ENCODE data around the gene DCUN1D3. TPM values are rescaled to one million over a fixed set of nuclear protein-coding genes. Genes with fewer than 3 reads are reported as not detected.

Gene DCUN1D3
- total RNA-seq, 1 experiment from 2014 or later, result 14.6 TPM

DNA sequence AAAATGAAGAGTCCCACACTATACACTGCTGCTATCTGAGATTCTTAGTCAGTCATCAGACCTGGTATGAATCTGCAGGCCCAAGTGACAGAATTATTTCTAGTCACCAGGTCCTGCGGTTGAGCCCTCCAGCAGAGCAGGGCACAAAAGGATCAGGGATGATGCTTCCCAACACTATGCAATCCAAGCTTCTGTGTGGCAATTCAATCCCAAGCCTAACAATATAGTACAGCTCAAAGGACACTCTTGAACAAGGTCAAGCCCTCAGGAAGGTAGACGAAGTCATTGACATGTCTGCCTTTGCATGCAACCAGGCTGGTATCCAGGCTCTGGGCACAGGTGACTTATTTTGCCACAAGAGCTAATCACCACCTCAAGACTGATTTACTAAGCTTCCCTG is 5.8 kb downstream of the DCUN1D3 start:
- peaks cover 26% of the 10 kb centered on the region for H3K4me1 ChIP-seq (replicated peaks; ENCODE audit: insufficient read depth)
- CTCF ChIA-PET, result interaction anchor here (0.6 kb wide), 1 partner anchor 1300 kb away, joined by 9 read pairs; no protein-coding TSS in a partner anchor
- intact Hi-C loops (cut with micrococcal nuclease; ENCODE audit: unreplicated experiment), result no loop called here

DNA sequence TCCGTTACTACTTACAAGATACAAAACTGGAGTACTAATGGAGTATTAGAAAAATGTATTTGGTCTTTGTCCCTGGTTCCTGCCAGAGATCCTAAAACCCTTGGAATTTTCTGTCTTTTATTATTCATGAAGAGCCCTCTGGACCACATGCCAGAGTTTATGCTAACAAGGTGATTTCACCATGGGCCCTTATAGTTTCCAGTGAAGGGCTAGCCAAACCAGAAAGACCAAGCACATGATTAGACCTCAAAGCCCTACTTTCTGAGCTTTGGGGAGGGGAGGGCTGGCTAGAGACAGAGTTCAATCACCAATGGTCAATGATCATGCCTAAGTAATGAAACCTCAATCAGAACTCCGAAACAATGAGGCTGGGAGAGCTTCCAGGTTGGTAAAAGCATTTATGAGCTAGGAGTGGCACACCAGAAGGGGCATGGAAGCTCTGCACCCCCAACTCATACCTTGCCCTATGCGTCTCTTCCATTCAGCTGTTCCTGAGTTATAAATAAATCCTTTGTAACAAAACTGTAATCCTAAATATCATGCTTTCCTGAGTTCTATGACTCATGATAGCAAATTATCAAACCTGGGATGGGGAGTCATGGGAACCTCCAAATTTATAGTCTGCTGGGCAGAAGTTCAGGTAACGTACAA is 10.4 kb downstream of the DCUN1D3 start:
- Histone ChIP-seq H3K36me3 (ENCODE audit: low read depth) (peaks cover 19% of the 10 kb centered on the region; the same call in 1 of the 2 replicates), H2AFZ (no peak overlapping the region), H3K9me2 (ENCODE audit: insufficient read depth) (no peaks in the 10 kb centered on the region), H3K4me3 (no peak overlapping the region), H4K20me1 (ENCODE audit: insufficient read depth) (peaks cover 4% of the 10 kb centered on the region), H3F3A (ENCODE audit: insufficient read depth, low read depth) (no peaks in the 10 kb centered on the region), H3K79me2 (ENCODE audit: low read depth) (peaks cover 74% of the 10 kb centered on the region), H3K9me3 (ENCODE audit: insufficient read depth, low read depth) (no peaks in the 10 kb centered on the region; the same call in 1 of the 2 replicates), H3K27ac (no peak overlapping the region), H3K4me2 (no peak overlapping the region), H3K4me1 (replicated peaks; ENCODE audit: insufficient read depth) (no peaks in the 10 kb centered on the region), H3K27me3 (ENCODE audit: insufficient read depth, low read depth) (no peaks in the 10 kb centered on the region)
- intact Hi-C loops (cut with micrococcal nuclease; ENCODE audit: unreplicated experiment), result no loop called here
- DNase-seq, result no peak
- no peak for TF ChIP-seq EZH2 (IDR thresholded peaks at IDR 0.05; ENCODE audit: low read depth)
- TF ChIP-seq, protein P1, sequence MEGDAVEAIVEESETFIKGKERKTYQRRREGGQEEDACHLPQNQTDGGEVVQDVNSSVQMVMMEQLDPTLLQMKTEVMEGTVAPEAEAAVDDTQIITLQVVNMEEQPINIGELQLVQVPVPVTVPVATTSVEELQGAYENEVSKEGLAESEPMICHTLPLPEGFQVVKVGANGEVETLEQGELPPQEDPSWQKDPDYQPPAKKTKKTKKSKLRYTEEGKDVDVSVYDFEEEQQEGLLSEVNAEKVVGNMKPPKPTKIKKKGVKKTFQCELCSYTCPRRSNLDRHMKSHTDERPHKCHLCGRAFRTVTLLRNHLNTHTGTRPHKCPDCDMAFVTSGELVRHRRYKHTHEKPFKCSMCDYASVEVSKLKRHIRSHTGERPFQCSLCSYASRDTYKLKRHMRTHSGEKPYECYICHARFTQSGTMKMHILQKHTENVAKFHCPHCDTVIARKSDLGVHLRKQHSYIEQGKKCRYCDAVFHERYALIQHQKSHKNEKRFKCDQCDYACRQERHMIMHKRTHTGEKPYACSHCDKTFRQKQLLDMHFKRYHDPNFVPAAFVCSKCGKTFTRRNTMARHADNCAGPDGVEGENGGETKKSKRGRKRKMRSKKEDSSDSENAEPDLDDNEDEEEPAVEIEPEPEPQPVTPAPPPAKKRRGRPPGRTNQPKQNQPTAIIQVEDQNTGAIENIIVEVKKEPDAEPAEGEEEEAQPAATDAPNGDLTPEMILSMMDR (conservative IDR thresholded peaks at IDR 0.05), result no peak
- POLR2A ChIA-PET (ENCODE audit: unreplicated experiment), result no interaction called here
- CTCF ChIA-PET, result no interaction called here
- no TSS peak for BruUV-seq (replicated peaks)

More for the DNA sequence above, 5.8 kb downstream of the DCUN1D3 start:
- no peak overlapping the region for H3K4me3 ChIP-seq
- TF ChIP-seq, protein P1 (conservative IDR thresholded peaks at IDR 0.05), result no peak
- no peak for TF ChIP-seq EZH2 (IDR thresholded peaks at IDR 0.05; ENCODE audit: low read depth)
- BruUV-seq (replicated peaks), result no TSS peak
- H3K27me3 ChIP-seq (ENCODE audit: insufficient read depth, low read depth), result no peaks in the 10 kb centered on the region
- no peak overlapping the region for H3K27ac ChIP-seq
- no peak for DNase-seq
- POLR2A ChIA-PET (ENCODE audit: unreplicated experiment), result interaction anchor here (0.5 kb wide), 1 partner anchor 13 kb away, joined by 3 read pairs; no protein-coding TSS in a partner anchor
- H3K79me2 ChIP-seq (ENCODE audit: low read depth), result peaks cover 86% of the 10 kb centered on the region
- H4K20me1 ChIP-seq (ENCODE audit: insufficient read depth), result peaks cover 7% of the 10 kb centered on the region; the same call in 1 of the 2 replicates
- no peak overlapping the region for H2AFZ ChIP-seq
- H3K4me2 ChIP-seq, result no peak overlapping the region
- H3F3A ChIP-seq (ENCODE audit: insufficient read depth, low read depth), result no peaks in the 10 kb centered on the region; the same call in 1 of the 2 replicates
- peaks cover 37% of the 10 kb centered on the region; the same call in 1 of the 2 replicates for H3K36me3 ChIP-seq (ENCODE audit: low read depth)
- H3K9me2 ChIP-seq (ENCODE audit: insufficient read depth), result no peaks in the 10 kb centered on the region
- no peaks in the 10 kb centered on the region for H3K9me3 ChIP-seq (ENCODE audit: insufficient read depth, low read depth)

DNA sequence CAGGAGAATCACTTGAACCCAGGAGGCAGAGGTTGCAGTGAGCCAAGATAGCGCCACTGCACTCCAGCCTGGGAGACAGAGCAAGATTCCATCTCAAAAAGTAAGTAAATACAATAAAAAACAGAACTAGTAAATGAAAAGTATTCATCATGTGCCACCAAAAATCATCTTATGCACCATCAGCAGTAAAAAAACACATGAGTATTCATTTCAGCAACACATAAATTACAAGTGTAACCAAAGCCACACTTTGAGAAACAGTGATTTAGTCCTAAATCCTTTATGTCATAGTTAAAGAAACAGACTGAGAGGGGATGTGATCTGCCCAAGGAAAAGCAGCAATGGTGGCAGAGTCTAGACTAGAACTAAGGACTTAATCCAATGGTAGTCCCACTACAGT is 13.0 kb downstream of the DCUN1D3 start:
- intact Hi-C loops (cut with micrococcal nuclease; ENCODE audit: unreplicated experiment), result no loop called here
- Histone ChIP-seq H3K9me3 (ENCODE audit: insufficient read depth, low read depth) (no peaks in the 10 kb centered on the region; the same call in 1 of the 2 replicates), H3K4me3 (no peak overlapping the region), H3K36me3 (ENCODE audit: low read depth) (peaks cover 23% of the 10 kb centered on the region; the same call in 1 of the 2 replicates), H3F3A (ENCODE audit: insufficient read depth, low read depth) (no peaks in the 10 kb centered on the region), H3K27me3 (ENCODE audit: insufficient read depth, low read depth) (no peaks in the 10 kb centered on the region), H4K20me1 (ENCODE audit: insufficient read depth) (peaks cover 4% of the 10 kb centered on the region), H2AFZ (no peak overlapping the region), H3K79me2 (ENCODE audit: low read depth) (peaks cover 75% of the 10 kb centered on the region), H3K4me2 (no peak overlapping the region), H3K4me1 (replicated peaks; ENCODE audit: insufficient read depth) (peaks cover 7% of the 10 kb centered on the region), H3K27ac (no peak overlapping the region), H3K9me2 (ENCODE audit: insufficient read depth) (no peaks in the 10 kb centered on the region)
- ChIA-PET CTCF (no interaction called here), POLR2A (ENCODE audit: unreplicated experiment) (no interaction called here)
- no peak for TF ChIP-seq EZH2 (IDR thresholded peaks at IDR 0.05; ENCODE audit: low read depth)
- TF ChIP-seq, protein P1 (conservative IDR thresholded peaks at IDR 0.05), result no peak
- no peak for DNase-seq
- BruUV-seq (replicated peaks), result no TSS peak
